ENCODE measurements around the gene GNA12.

DNA sequence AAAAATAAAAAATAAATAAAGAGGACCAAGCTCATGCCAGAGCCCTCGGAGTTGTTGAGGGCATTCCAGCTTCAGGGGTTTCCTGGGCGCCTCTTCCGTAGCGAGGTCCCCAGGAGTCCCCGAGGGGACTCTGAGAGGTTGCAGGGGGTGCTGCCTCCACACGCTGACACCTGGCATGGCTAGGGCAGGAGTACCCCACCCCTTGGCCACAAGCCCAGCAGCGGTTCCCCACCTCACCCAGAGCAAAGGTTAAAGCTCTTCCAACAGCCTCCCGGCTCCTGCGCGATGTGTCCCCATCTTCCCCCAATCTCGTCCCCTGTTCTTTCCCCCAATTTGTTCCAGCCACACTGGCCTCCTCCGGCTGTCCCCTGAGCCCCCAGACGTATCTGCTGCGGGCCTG is 151.6 kb downstream of the GNA12 start:
- no peak for TF ChIP-seq MAX (IDR thresholded peaks at IDR 0.05; ENCODE audit: low read depth, low read length)
- no peak for TF ChIP-seq NBN (IDR thresholded peaks at IDR 0.05)
- no peak for TF ChIP-seq ZNF274 (IDR thresholded peaks at IDR 0.05; ENCODE audit: insufficient read depth, insufficient read length)
- no peak for TF ChIP-seq RUNX3 (IDR thresholded peaks at IDR 0.05; ENCODE audit: low read length)
- TF ChIP-seq, protein P1, sequence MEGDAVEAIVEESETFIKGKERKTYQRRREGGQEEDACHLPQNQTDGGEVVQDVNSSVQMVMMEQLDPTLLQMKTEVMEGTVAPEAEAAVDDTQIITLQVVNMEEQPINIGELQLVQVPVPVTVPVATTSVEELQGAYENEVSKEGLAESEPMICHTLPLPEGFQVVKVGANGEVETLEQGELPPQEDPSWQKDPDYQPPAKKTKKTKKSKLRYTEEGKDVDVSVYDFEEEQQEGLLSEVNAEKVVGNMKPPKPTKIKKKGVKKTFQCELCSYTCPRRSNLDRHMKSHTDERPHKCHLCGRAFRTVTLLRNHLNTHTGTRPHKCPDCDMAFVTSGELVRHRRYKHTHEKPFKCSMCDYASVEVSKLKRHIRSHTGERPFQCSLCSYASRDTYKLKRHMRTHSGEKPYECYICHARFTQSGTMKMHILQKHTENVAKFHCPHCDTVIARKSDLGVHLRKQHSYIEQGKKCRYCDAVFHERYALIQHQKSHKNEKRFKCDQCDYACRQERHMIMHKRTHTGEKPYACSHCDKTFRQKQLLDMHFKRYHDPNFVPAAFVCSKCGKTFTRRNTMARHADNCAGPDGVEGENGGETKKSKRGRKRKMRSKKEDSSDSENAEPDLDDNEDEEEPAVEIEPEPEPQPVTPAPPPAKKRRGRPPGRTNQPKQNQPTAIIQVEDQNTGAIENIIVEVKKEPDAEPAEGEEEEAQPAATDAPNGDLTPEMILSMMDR (IDR thresholded peaks at IDR 0.05 in 2 of 3, conservative IDR thresholded peaks at IDR 0.05 in 1 of 3; ENCODE audit: control insufficient read depth in 2 of 3, extremely low read depth in 1 of 3, insufficient read depth in 1 of 3, low read depth in 3 of 3, low read length in 3 of 3) = no peak
